Measurements from ENCODE around the gene CCRL2. TPM values are rescaled to one million over a fixed set of nuclear protein-coding genes. Genes with fewer than 3 reads are reported as not detected.
"Not testable (repeated sequence)": the region's sequence is repeated elsewhere in the genome, so short reads cannot be mapped to it uniquely, and the experiment has no call there.

The CCRL2 gene
- total and polyA plus RNA-seq, 2 of the 4 experiments (the other 2 are of a cell fraction), result 0.29 to 0.36 TPM

- H3K9me1 ChIP-seq (ENCODE audit: insufficient read depth, low read length), result peaks cover 3% of the 10 kb centered on the region; the same call in 1 of the 2 replicates
- H3K36me3 ChIP-seq (ENCODE audit: control insufficient read depth, insufficient read depth, low read length), result no peaks in the 10 kb centered on the region
- no peak overlapping the region for H2BK120ac ChIP-seq (ENCODE audit: low read depth, low read length)
- TF ChIP-seq, protein P1, sequence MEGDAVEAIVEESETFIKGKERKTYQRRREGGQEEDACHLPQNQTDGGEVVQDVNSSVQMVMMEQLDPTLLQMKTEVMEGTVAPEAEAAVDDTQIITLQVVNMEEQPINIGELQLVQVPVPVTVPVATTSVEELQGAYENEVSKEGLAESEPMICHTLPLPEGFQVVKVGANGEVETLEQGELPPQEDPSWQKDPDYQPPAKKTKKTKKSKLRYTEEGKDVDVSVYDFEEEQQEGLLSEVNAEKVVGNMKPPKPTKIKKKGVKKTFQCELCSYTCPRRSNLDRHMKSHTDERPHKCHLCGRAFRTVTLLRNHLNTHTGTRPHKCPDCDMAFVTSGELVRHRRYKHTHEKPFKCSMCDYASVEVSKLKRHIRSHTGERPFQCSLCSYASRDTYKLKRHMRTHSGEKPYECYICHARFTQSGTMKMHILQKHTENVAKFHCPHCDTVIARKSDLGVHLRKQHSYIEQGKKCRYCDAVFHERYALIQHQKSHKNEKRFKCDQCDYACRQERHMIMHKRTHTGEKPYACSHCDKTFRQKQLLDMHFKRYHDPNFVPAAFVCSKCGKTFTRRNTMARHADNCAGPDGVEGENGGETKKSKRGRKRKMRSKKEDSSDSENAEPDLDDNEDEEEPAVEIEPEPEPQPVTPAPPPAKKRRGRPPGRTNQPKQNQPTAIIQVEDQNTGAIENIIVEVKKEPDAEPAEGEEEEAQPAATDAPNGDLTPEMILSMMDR (conservative IDR thresholded peaks at IDR 0.05; ENCODE audit: low read depth, low read length), result no peak
- no peak for TF ChIP-seq SMC3 (IDR thresholded peaks at IDR 0.05; ENCODE audit: low read depth, low read length)
- TF ChIP-seq RFX5 (IDR thresholded peaks at IDR 0.05; ENCODE audit: low read depth, low read length), result no peak
- TF ChIP-seq MAFK (IDR thresholded peaks at IDR 0.05; ENCODE audit: low read depth, low read length), result no peak
- TF ChIP-seq, protein P2, sequence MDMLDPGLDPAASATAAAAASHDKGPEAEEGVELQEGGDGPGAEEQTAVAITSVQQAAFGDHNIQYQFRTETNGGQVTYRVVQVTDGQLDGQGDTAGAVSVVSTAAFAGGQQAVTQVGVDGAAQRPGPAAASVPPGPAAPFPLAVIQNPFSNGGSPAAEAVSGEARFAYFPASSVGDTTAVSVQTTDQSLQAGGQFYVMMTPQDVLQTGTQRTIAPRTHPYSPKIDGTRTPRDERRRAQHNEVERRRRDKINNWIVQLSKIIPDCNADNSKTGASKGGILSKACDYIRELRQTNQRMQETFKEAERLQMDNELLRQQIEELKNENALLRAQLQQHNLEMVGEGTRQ (IDR thresholded peaks at IDR 0.05; ENCODE audit: low read depth, low read length), result no peak
- no peak for TF ChIP-seq POLR2A (IDR thresholded peaks at IDR 0.05; ENCODE audit: low read depth, low read length)
- no peak overlapping the region for H2BK20ac ChIP-seq (ENCODE audit: low read depth, low read length)
- H2AFZ ChIP-seq (replicated peaks; ENCODE audit: low read length, poor library complexity), result no peak overlapping the region
- ATAC-seq (ENCODE audit: low read depth), result no peak
- no peak overlapping the region for H3K18ac ChIP-seq (ENCODE audit: low read depth, low read length)
- dilution Hi-C loops (cut with HindIII; ENCODE audit: low sequenced_read_pairs, unreplicated experiment), result no loop called here
- H2AK9ac ChIP-seq (replicated peaks; ENCODE audit: low read depth, low read length, poor library complexity), result no peak overlapping the region
- no peak for DNase-seq
- H4K91ac ChIP-seq (ENCODE audit: insufficient read depth, low read depth, low read length), result no peak overlapping the region
- peaks cover 12% of the 10 kb centered on the region for H3K4me1 ChIP-seq (ENCODE audit: control insufficient read depth, insufficient read depth, low read length)
- no peaks in the 10 kb centered on the region for H4K20me1 ChIP-seq (ENCODE audit: insufficient read depth, low read length)
- ChIA-PET CTCF (no interaction called here), POLR2A (ENCODE audit: unreplicated experiment) (no interaction called here)
- H3K79me1 ChIP-seq (ENCODE audit: low read depth in 1 of 2, low read length in 2 of 2), result no peaks in the 10 kb centered on the region
- intact Hi-C loops (cut with micrococcal nuclease), result no loop called here
- H2BK15ac ChIP-seq (ENCODE audit: low read depth, low read length), result no peak overlapping the region
- WGBS, 2 experiments (ENCODE audit: extremely low coverage in 2 of 2, insufficient read length in 1 of 2), result 100% methylated on average over 1 of the region's 2 CpGs; no CpG with 5 or more reads in 1 of the 2 experiments
- BruUV-seq (replicated peaks), result no TSS peak
- H4K5ac ChIP-seq (ENCODE audit: low read depth, low read length), result no peak overlapping the region
- no peak overlapping the region for H3K9ac ChIP-seq (ENCODE audit: low read depth, low read length)
- H2BK5ac ChIP-seq (ENCODE audit: low read depth, low read length, poor library complexity, severe bottlenecking), result no peak overlapping the region
- no peak overlapping the region for H3K14ac ChIP-seq (replicated peaks; ENCODE audit: low read depth, low read length)
- no peak overlapping the region for H3K27ac ChIP-seq (ENCODE audit: insufficient read depth, low read length)
- no peak overlapping the region for H3K4ac ChIP-seq (ENCODE audit: low read depth, low read length)
- no peak overlapping the region for H2AK5ac ChIP-seq (ENCODE audit: low read depth, low read length)
- H3K4me3 ChIP-seq (ENCODE audit: insufficient read depth, low read depth, low read length), result no peak overlapping the region
- H3K23ac ChIP-seq (ENCODE audit: low read depth, low read length), result no peak overlapping the region
- no peaks in the 10 kb centered on the region for H3K9me3 ChIP-seq (ENCODE audit: control insufficient read depth, insufficient read depth, low read length)
- no peak overlapping the region for H3K56ac ChIP-seq (ENCODE audit: extremely low read depth, insufficient read depth, low read length)
- in situ Hi-C loops (cut with MboI; ENCODE audit: low sequenced_read_pairs), result no loop called here
- H3K27me3 ChIP-seq (ENCODE audit: control insufficient read depth, insufficient read depth, low read length), result no peaks in the 10 kb centered on the region; the same call in 1 of the 2 replicates
- H4K8ac ChIP-seq (ENCODE audit: low read depth in 2 of 2, low read length in 2 of 2), result no peak overlapping the region
- no peak overlapping the region for H3K4me2 ChIP-seq (ENCODE audit: low read depth, low read length)
Measured at GRCh38 chr3:46401579-46401978, 5.5 kb upstream of the CCRL2 start.

GRCh38 chr3:46402902-46403301 is 4.2 kb upstream of the CCRL2 start:
- H3K36me3 ChIP-seq (ENCODE audit: control insufficient read depth, insufficient read depth, low read length); H3K4me3 ChIP-seq (ENCODE audit: insufficient read depth, low read depth, low read length); H3K4ac ChIP-seq (ENCODE audit: low read depth, low read length); H2AFZ ChIP-seq (replicated peaks; ENCODE audit: low read length, poor library complexity); H3K27ac ChIP-seq (ENCODE audit: insufficient read depth, low read length); H3K9me1 ChIP-seq (ENCODE audit: insufficient read depth, low read length); H3K18ac ChIP-seq (ENCODE audit: low read depth, low read length); POLR2A ChIA-PET (ENCODE audit: unreplicated experiment); H2BK120ac ChIP-seq (ENCODE audit: low read depth, low read length); BruUV-seq (replicated peaks); H2BK20ac ChIP-seq (ENCODE audit: low read depth, low read length); H4K5ac ChIP-seq (ENCODE audit: low read depth, low read length); H3K9me3 ChIP-seq (ENCODE audit: control insufficient read depth, insufficient read depth, low read length); H3K79me1 ChIP-seq (ENCODE audit: low read depth in 1 of 2, low read length in 2 of 2); H4K8ac ChIP-seq (ENCODE audit: low read depth in 2 of 2, low read length in 2 of 2); H2BK15ac ChIP-seq (ENCODE audit: low read depth, low read length); H2BK5ac ChIP-seq (ENCODE audit: low read depth, low read length, poor library complexity, severe bottlenecking); H3K23ac ChIP-seq (ENCODE audit: low read depth, low read length); dilution Hi-C loops (cut with HindIII; ENCODE audit: low sequenced_read_pairs, unreplicated experiment); H2AK5ac ChIP-seq (ENCODE audit: low read depth, low read length); in situ Hi-C loops (cut with MboI; ENCODE audit: low sequenced_read_pairs); CTCF ChIA-PET; H3K27me3 ChIP-seq (ENCODE audit: control insufficient read depth, insufficient read depth, low read length); H3K56ac ChIP-seq (ENCODE audit: extremely low read depth, insufficient read depth, low read length); H3K14ac ChIP-seq (replicated peaks; ENCODE audit: low read depth, low read length); H4K91ac ChIP-seq (ENCODE audit: insufficient read depth, low read depth, low read length); H3K4me2 ChIP-seq (ENCODE audit: low read depth, low read length); H4K20me1 ChIP-seq (ENCODE audit: insufficient read depth, low read length); DNase-seq; H3K9ac ChIP-seq (ENCODE audit: low read depth, low read length); intact Hi-C loops (cut with micrococcal nuclease); H2AK9ac ChIP-seq (replicated peaks; ENCODE audit: low read depth, low read length, poor library complexity); ATAC-seq (ENCODE audit: low read depth): not testable (repeated sequence)
- peaks cover 19% of the 10 kb centered on the region for H3K4me1 ChIP-seq (ENCODE audit: control insufficient read depth, insufficient read depth, low read length)
- WGBS, 2 experiments (ENCODE audit: extremely low coverage in 2 of 2, insufficient read length in 1 of 2), result no CpG with 5 or more reads among the region's 4 CpGs
